Measurements from ENCODE around the gene IL3RA.

IL3RA gene

DNA sequence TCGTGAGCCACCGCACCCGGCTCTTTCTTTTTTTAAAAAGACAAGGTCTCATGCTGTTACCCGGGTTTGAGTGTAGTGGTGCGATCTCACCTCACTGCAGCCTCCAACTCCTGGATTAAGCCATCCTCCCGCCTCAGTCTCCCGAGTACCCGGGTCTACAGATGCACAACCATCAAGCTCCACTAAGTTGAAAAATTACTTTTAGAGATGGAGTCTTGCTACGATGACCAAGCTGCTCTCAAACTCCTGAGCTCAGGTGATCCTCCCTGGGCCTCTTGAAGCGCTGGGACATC, 53.4 kb downstream of the IL3RA start:
- Histone ChIP-seq H3K4me3 (ENCODE audit: low read length) (no peak overlapping the region), H3K4me1 (ENCODE audit: low read length) (no peaks in the 10 kb centered on the region), H3F3A (ENCODE audit: insufficient read depth, low read length) (peaks cover 17% of the 10 kb centered on the region), H3K27me3 (replicated peaks; ENCODE audit: insufficient read depth, low read length) (no peaks in the 10 kb centered on the region), H3K4me2 (ENCODE audit: low read depth, low read length) (no peak overlapping the region), H3K9me3 (replicated peaks; ENCODE audit: insufficient read depth, low read length) (no peaks in the 10 kb centered on the region), H3K36me3 (replicated peaks; ENCODE audit: insufficient read depth, low read length) (peaks cover 10% of the 10 kb centered on the region), H3K9me2 (replicated peaks; ENCODE audit: insufficient read depth, low read length) (no peaks in the 10 kb centered on the region), H4K20me1 (ENCODE audit: insufficient read depth, low read length) (peaks cover 35% of the 10 kb centered on the region; the same call in 1 of the 2 replicates), H3K27ac (ENCODE audit: low read length) (no peak overlapping the region), H2AFZ (ENCODE audit: low read length) (no peak overlapping the region), H3K9ac (ENCODE audit: low read length) (no peak overlapping the region), H3K79me2 (ENCODE audit: low read length) (peaks cover 67% of the 10 kb centered on the region)
- TF ChIP-seq, protein P1, sequence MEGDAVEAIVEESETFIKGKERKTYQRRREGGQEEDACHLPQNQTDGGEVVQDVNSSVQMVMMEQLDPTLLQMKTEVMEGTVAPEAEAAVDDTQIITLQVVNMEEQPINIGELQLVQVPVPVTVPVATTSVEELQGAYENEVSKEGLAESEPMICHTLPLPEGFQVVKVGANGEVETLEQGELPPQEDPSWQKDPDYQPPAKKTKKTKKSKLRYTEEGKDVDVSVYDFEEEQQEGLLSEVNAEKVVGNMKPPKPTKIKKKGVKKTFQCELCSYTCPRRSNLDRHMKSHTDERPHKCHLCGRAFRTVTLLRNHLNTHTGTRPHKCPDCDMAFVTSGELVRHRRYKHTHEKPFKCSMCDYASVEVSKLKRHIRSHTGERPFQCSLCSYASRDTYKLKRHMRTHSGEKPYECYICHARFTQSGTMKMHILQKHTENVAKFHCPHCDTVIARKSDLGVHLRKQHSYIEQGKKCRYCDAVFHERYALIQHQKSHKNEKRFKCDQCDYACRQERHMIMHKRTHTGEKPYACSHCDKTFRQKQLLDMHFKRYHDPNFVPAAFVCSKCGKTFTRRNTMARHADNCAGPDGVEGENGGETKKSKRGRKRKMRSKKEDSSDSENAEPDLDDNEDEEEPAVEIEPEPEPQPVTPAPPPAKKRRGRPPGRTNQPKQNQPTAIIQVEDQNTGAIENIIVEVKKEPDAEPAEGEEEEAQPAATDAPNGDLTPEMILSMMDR (IDR thresholded peaks at IDR 0.05; ENCODE audit: low read length): no peak
- TF ChIP-seq EZH2phosphoT487 (IDR thresholded peaks at IDR 0.05; ENCODE audit: low read length) (no peak), EZH2 (optimal IDR thresholded peaks at IDR 0.05; ENCODE audit: low read depth, low read length) (no peak)
- DNase-seq: no peak

DNA sequence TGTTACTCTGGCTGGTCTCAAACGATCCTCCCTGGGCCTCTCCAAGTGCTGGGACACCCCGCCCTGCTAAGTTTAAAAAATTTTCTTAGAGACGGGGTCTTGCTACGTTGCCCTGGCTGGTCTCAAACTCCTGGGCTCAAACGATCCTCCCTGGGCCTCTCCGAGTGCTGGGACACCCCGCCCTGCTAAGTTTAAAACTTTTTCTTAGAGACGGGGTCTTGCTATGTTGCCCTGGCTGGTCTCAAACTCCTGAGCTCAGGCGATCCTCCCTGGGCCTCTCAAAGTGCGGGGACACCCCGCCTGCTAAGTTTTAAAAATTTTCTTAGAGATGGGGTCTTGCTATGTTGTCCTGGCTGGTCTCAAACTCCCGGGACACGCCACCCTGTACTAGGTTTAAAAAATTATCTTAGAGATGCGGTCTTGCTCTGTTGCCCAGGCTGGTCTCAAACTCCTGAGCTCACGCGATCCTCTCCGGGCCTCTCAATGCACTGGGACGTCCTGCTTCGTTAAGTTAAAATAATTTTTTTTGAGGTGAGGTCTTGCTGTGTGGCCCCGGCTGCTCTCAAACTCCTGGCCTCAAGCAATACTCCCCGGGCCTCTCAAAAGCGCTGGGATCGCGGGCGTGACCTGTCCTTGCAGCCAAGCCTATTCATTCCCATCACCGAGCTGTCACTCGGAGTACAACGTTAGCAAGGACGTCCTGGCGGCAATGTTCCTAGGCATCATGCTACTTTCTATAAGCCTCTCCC, 54.2 kb downstream of the IL3RA start:
- H3K9me3 ChIP-seq (replicated peaks; ENCODE audit: insufficient read depth, low read length): no peaks in the 10 kb centered on the region
- peak overlapping the region; percentile 98 for H3K4me3 ChIP-seq (ENCODE audit: low read length)
- H3K9me2 ChIP-seq (replicated peaks; ENCODE audit: insufficient read depth, low read length): no peaks in the 10 kb centered on the region
- H3K9ac ChIP-seq (ENCODE audit: low read length): peak overlapping the region; percentile 100
- H3K36me3 ChIP-seq (replicated peaks; ENCODE audit: insufficient read depth, low read length): peaks cover 10% of the 10 kb centered on the region
- H2AFZ ChIP-seq (ENCODE audit: low read length): no peak overlapping the region
- peak overlapping the region; percentile 93 for H3K4me2 ChIP-seq (ENCODE audit: low read depth, low read length)
- peaks cover 76% of the 10 kb centered on the region for H3K79me2 ChIP-seq (ENCODE audit: low read length)
- TF ChIP-seq EZH2phosphoT487 (IDR thresholded peaks at IDR 0.05; ENCODE audit: low read length): no peak
- TF ChIP-seq, protein P1 (IDR thresholded peaks at IDR 0.05; ENCODE audit: low read length): no peak
- TF ChIP-seq EZH2 (optimal IDR thresholded peaks at IDR 0.05; ENCODE audit: low read depth, low read length): no peak
- H3F3A ChIP-seq (ENCODE audit: insufficient read depth, low read length): peaks cover 14% of the 10 kb centered on the region
- no peak for DNase-seq
- no peaks in the 10 kb centered on the region for H3K27me3 ChIP-seq (replicated peaks; ENCODE audit: insufficient read depth, low read length)
- peak overlapping the region; percentile 95; the same call in 1 of the 2 replicates for H3K27ac ChIP-seq (ENCODE audit: low read length)
- peaks cover 35% of the 10 kb centered on the region; the same call in 1 of the 2 replicates for H4K20me1 ChIP-seq (ENCODE audit: insufficient read depth, low read length)
- H3K4me1 ChIP-seq (ENCODE audit: low read length): no peaks in the 10 kb centered on the region

DNA sequence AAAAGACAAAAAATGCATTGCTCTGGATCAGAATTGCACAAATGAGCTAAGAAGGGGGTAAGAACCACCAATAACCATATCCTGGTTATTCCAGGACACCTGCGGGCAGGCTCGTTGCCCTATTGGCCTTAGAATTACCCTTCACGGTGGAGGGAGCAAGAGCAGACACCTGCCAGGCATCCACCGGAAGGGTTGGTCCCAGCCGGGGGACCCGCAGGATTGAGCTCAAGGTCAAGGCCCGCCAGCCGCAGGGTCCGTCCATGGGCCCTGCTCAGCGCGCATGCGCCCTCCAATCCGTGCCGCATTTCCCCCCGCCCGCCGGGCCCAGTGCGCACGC, 54.8 kb downstream of the IL3RA start:
- Histone ChIP-seq H3K36me3 (replicated peaks; ENCODE audit: insufficient read depth, low read length) (peaks cover 10% of the 10 kb centered on the region), H3K9ac (ENCODE audit: low read length) (peak overlapping the region; percentile 100), H4K20me1 (ENCODE audit: insufficient read depth, low read length) (peaks cover 35% of the 10 kb centered on the region; the same call in 1 of the 2 replicates), H3K9me2 (replicated peaks; ENCODE audit: insufficient read depth, low read length) (no peaks in the 10 kb centered on the region), H3K27me3 (replicated peaks; ENCODE audit: insufficient read depth, low read length) (no peaks in the 10 kb centered on the region), H3K4me2 (ENCODE audit: low read depth, low read length) (peak overlapping the region; percentile 93), H3K4me1 (ENCODE audit: low read length) (no peaks in the 10 kb centered on the region), H3K9me3 (replicated peaks; ENCODE audit: insufficient read depth, low read length) (no peaks in the 10 kb centered on the region), H2AFZ (ENCODE audit: low read length) (no peak overlapping the region), H3K27ac (ENCODE audit: low read length) (peak overlapping the region; percentile 95; the same call in 1 of the 2 replicates), H3K4me3 (ENCODE audit: low read length) (peak overlapping the region; percentile 98), H3K79me2 (ENCODE audit: low read length) (peaks cover 77% of the 10 kb centered on the region), H3F3A (ENCODE audit: insufficient read depth, low read length) (peaks cover 9% of the 10 kb centered on the region)
- TF ChIP-seq EZH2 (optimal IDR thresholded peaks at IDR 0.05; ENCODE audit: low read depth, low read length) (no peak), EZH2phosphoT487 (IDR thresholded peaks at IDR 0.05; ENCODE audit: low read length) (no peak)
- TF ChIP-seq, protein P1 (IDR thresholded peaks at IDR 0.05; ENCODE audit: low read length): no peak
- DNase-seq: no peak

All from MM.1S (cell line).